Duodenal mucosa (tissue), 2 donors: ENCODE data around the gene LIFR.

ENCODE experiments used
- H3K27ac ChIP-seq: one replicate; pipeline ENCODE4 v1.7.0; 2013; ENCODE audit warnings: low read depth, low read length
- H3K27me3 ChIP-seq, 2 donors: one replicate each; pipeline ENCODE4 v1.7.0; 2013; ENCODE audit warnings: low read length in 2 of 2, control low read depth in 1 of 2; ENCODE audit not compliant: insufficient read depth in 2 of 2, control insufficient read depth in 1 of 2
- H3K36me3 ChIP-seq, 2 donors: one replicate each; pipeline ENCODE4 v1.7.0; 2013; ENCODE audit warnings: low read length in 2 of 2, control low read depth in 1 of 2; ENCODE audit not compliant: insufficient read depth in 2 of 2, control insufficient read depth in 1 of 2
- H3K4me1 ChIP-seq, 2 donors: one replicate each; pipeline ENCODE4 v1.7.0; 2013; ENCODE audit warnings: low read length in 2 of 2, control low read depth in 1 of 2; ENCODE audit not compliant: insufficient read depth in 2 of 2, control insufficient read depth in 1 of 2
- H3K4me3 ChIP-seq, 2 donors: one replicate each; pipeline ENCODE4 v1.7.0; 2013; ENCODE audit warnings: low read length in 2 of 2, low read depth in 1 of 2
- H3K9ac ChIP-seq, 2 donors: one replicate each; pipeline ENCODE4 v1.7.0; 2013; ENCODE audit warnings: low read length in 2 of 2, low read depth in 1 of 2
- H3K9me3 ChIP-seq, 2 donors: one replicate each; pipeline ENCODE4 v1.7.0; 2013; ENCODE audit warnings: low read length in 2 of 2, control low read depth in 1 of 2; ENCODE audit not compliant: control insufficient read depth in 1 of 2

The LIFR gene

DNA sequence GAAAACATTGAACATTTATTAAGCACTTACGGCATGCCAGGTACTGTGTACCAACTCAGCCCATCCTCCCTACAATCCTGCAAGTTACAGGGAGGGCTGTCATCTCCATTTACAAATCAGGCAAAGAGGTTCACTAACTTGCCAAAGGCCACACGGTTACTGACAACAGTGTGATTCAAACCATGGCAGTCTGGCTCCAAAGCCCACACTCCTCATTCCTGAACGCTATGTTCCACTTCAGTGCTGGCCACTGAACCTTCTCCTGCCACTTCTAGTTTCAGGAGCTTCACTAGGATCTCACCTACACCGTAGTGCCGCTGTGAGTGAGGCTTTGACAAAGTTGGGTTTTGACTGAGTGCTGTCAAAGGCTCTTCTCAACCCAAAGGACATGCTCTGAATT is 7.2 kb upstream of the LIFR start:
- H3K9ac ChIP-seq, result no peak overlapping the region
- peaks cover 3 to 9% of the 10 kb centered on the region in 2 donors for H3K27me3 ChIP-seq
- no peaks in the 10 kb centered on the region for H3K9me3 ChIP-seq
- no peak overlapping the region for H3K27ac ChIP-seq
- H3K4me1 ChIP-seq, result no peaks in the 10 kb centered on the region
- no peak overlapping the region for H3K4me3 ChIP-seq
- H3K36me3 ChIP-seq, result no peaks in the 10 kb centered on the region

DNA sequence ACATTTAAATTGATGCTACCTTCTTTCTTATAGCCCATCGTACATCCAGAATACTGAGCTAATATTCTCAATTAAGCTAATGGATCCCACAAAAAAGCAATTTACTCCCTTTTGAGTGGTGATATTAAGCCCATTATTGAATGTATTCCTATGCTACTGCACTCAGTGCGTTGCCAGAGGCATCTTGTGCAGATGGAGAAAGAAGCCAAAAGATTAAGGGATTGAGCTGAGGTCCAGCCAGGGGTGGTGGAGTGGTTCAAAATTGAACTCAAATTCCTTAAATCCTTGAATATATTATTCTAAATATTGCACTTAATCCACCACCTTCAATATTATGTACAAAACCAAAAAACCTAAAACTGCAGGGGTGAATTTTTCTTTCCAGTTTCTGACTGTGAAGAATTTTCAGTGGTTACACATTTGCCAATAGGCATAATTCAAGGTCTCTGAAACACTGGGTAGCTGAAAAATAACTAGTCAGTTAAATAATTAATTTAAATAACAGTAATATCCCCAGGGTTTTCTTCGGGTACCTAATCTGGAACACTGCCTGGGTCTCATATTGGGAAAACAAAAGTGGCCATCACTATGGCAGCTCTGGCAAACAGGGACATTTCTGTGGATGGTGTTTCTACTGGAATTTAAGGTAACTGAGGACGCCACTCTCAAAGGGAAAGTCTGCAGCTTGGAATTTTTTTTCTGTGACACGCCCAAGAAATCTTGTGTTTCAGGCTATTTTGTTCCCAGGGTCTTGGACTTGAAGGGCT is 6.2 kb upstream of the LIFR start:
- Histone ChIP-seq H3K27ac (no peak overlapping the region), H3K9ac (no peak overlapping the region), H3K4me3 (no peak overlapping the region), H3K27me3 (peaks cover 3 to 16% of the 10 kb centered on the region in 2 donors), H3K36me3 (no peaks in the 10 kb centered on the region), H3K4me1 (no peaks in the 10 kb centered on the region), H3K9me3 (no peaks in the 10 kb centered on the region)

DNA sequence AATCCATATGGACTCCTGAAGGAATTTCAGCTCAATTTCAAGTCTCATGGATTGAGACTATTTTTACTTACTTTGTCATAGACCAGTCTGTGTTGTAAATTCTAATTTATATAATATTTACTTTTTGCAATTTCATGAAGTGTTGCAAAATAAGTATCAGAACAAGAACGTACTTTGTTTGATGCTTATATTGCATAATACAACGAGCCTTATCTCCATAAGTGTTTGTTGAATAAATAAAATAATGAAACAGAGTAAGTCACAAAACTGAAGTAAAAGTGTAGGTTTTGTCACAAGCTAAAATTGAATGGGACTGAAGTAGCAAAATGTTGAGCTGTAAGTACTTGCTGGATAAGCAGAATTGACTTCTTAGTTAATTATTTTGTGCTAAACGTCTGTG is 3.0 kb upstream of the LIFR start:
- Histone ChIP-seq H3K4me1 (no peaks in the 10 kb centered on the region), H3K27ac (no peak overlapping the region), H3K36me3 (no peaks in the 10 kb centered on the region), H3K4me3 (no peak overlapping the region), H3K27me3 (peaks cover 15 to 37% of the 10 kb centered on the region in 2 donors), H3K9me3 (no peaks in the 10 kb centered on the region), H3K9ac (no peak overlapping the region)

DNA sequence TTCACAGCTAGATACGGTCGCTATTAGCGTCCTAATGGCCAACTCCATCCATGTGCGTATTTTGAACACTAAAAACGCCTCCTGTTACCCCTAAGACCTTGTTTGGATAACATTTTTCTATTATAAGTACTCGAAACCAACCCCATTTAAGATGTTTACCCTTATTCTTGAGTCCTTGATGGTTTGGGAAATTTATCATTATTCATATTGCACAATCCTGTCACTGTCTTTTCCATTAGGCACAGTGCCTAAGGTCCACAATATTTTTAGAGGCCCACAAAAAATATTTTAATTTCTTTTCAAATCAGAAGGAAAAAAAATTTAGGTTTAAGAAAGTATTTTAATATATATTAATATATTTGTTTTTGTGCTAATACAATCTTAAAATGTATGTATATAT is 1.3 kb upstream of the LIFR start:
- Histone ChIP-seq H3K27ac (no peak overlapping the region), H3K9ac (peak overlapping the region in 1 of 2 donors; percentile 53), H3K9me3 (no peaks in the 10 kb centered on the region), H3K27me3 (peaks cover 18 to 45% of the 10 kb centered on the region in 2 donors), H3K4me3 (peak overlapping the region; percentile 73 to 77), H3K4me1 (no peaks in the 10 kb centered on the region), H3K36me3 (no peaks in the 10 kb centered on the region)

DNA sequence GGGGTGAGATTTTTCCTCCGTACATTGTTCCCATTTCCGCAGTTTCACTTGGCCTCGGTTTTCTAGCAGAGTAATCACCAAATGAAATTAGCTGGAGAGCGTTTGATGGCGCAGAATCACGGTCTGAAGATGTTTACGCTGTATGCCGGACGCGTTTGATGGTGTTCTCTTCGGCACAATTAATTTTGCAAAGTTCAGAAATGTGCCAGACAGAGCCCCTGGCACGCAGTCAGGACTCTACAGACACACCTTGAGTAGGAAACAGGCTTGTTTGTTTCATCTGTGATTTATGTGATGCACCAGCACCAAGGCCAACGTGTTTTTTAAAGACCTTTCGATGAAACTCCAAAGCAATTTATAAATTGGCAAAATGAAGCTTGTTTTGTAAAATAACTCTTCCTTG is 863 bp upstream of the LIFR start:
- H3K9me3 ChIP-seq, result no peaks in the 10 kb centered on the region
- peak overlapping the region in 1 of 2 donors; percentile 53 for H3K9ac ChIP-seq
- peak overlapping the region; percentile 73 to 77 for H3K4me3 ChIP-seq
- H3K4me1 ChIP-seq, result no peaks in the 10 kb centered on the region
- H3K27ac ChIP-seq, result peak overlapping the region; percentile 85
- H3K36me3 ChIP-seq, result no peaks in the 10 kb centered on the region
- peaks cover 20 to 49% of the 10 kb centered on the region in 2 donors for H3K27me3 ChIP-seq

DNA sequence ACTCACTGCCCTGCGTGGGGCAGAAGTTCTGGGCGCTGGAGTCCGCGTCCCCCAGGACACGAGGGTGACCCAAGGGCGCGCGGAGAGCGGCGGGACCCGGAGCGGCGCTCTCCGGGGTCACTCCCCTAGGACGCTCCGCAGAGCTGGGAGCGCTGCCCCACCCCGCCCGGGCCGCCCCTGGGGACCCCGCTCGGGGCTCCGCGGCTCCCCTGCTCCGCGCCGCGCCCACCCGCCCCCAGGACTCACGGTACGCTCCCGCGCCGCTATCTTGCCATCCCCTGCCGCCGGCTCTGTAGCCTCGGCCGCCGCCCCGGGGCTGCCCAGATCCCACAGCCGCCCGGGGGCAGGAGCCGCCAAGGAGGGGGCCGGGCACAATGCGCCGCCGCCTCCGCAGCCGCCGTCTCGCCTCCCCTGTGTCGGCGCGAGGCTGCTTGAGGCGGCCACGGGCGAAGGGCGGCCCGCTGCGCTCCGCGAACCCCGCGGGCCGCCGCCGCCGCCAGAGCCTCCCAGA is 303 bp downstream of the LIFR start:
- Histone ChIP-seq H3K4me3 (peak overlapping the region; percentile 42 to 53), H3K27me3 (peaks cover 20 to 45% of the 10 kb centered on the region in 2 donors), H3K9me3 (no peaks in the 10 kb centered on the region), H3K36me3 (no peaks in the 10 kb centered on the region), H3K27ac (peak overlapping the region; percentile 47), H3K9ac (peak overlapping the region in 1 of 2 donors; percentile 3), H3K4me1 (no peaks in the 10 kb centered on the region)

DNA sequence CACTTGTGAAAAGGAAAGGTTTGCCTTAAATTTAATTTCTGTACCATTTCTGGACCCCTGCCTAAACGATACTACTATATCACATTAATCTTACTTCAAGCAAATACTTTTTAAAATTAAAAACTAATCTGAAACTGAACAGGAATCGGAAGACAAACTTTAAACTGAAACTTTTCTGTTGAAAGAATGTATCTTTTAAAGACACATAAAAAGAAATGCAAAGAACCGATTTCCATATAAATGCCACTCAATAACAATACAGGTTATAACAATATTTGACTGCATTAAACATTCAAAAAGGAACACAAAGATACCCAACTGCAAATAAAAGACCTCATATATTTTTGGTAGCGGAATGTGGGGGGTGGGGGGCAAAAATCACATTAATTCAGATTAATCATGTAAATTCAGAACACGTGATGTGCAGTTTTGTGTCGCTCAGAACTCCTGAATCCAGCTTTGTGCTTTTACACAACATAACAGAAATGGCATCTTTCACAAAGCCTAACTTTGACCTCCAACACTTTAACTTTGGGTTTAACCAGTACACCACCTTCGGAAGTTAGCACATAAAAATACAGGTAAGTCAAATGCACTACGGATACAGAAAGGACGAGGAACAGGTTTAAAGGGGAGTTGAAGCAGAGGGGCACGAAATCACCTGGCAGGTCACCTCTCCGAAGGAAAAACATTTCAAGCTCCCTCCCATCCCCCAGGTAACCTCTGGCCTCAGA is 925 bp downstream of the LIFR start:
- H3K9me3 ChIP-seq, result no peaks in the 10 kb centered on the region
- peak overlapping the region; percentile 42 to 53 for H3K4me3 ChIP-seq
- H3K36me3 ChIP-seq, result no peaks in the 10 kb centered on the region
- H3K27me3 ChIP-seq, result peaks cover 20 to 45% of the 10 kb centered on the region in 2 donors
- peak overlapping the region; percentile 47 for H3K27ac ChIP-seq
- H3K9ac ChIP-seq, result peak overlapping the region in 1 of 2 donors; percentile 3
- no peaks in the 10 kb centered on the region for H3K4me1 ChIP-seq

DNA sequence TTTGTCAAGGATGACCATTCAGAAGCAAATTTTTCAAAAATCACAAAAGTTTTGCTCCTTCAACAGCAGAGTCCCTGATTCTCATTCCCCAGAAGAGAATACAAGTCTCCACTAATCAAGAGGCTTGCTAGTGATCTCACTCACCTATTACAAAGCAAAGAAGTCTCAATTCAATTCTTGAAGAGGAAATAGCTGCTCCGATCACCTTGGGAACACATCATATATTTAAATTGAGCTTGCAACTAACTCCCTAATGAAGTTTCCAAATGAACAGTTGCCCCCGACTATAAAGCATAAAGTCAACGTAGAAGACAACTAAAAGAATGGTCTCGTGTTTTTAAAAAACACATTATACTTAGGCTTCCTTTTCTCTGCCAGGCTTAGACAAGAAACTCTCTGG is 1.6 kb downstream of the LIFR start:
- Histone ChIP-seq H3K36me3 (no peaks in the 10 kb centered on the region), H3K27ac (no peak overlapping the region), H3K9ac (no peak overlapping the region), H3K9me3 (no peaks in the 10 kb centered on the region), H3K4me1 (no peaks in the 10 kb centered on the region), H3K4me3 (peak overlapping the region; percentile 10 to 19), H3K27me3 (peaks cover 20 to 45% of the 10 kb centered on the region in 2 donors)

DNA sequence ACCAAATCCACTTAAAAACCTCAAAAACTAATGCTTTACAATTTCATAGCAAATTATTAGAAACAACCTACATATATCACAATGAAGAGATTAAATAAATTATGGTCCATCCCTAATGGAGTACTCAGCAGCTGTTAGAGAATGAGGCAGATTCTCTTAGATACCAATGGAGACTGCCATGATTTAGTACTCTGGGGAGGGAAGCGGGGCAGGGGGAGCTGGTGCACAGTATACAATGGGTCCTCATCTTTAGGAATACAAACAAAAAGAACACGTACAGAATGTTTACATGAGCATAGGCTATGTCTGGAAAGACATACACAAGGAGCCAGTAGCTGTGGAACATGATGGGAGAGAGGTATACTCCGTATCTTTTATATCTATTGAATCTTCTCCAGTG is 2.0 kb downstream of the LIFR start:
- Histone ChIP-seq H3K9me3 (no peaks in the 10 kb centered on the region), H3K27ac (no peak overlapping the region), H3K36me3 (no peaks in the 10 kb centered on the region), H3K27me3 (peaks cover 20 to 45% of the 10 kb centered on the region in 2 donors), H3K4me1 (no peaks in the 10 kb centered on the region), H3K4me3 (peak overlapping the region; percentile 10 to 19), H3K9ac (no peak overlapping the region)

DNA sequence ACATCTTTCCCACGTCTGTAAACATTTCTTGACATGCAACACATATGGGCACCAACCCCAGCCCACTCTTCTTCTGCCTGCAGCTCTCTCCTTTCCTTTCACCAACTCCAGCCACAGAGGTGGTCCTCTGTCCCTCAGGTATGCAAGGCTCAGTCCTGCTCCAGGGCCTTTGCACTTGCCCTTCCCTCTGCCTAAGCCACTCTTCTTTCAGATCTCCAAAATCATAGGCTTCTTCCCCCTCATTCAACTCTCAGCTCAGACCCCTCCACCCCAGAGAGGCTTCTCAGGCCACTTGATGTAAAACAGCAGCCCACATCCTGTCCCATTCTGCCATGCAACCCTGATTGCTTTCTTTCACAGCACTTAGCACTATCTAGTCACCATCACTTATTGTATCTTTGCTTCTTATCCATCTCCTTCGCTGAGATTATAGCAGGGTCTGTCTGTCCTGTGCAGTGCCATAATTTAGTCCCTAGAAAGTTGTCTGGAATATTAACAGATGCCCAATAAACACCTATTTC is 3.4 kb downstream of the LIFR start:
- no peak overlapping the region for H3K9ac ChIP-seq
- H3K9me3 ChIP-seq, result no peaks in the 10 kb centered on the region
- no peaks in the 10 kb centered on the region for H3K36me3 ChIP-seq
- H3K4me1 ChIP-seq, result no peaks in the 10 kb centered on the region
- H3K4me3 ChIP-seq, result no peak overlapping the region
- H3K27ac ChIP-seq, result no peak overlapping the region
- H3K27me3 ChIP-seq, result peaks cover 16 to 36% of the 10 kb centered on the region in 2 donors
